ENCODE data around the gene EEFSEC. TPM values are rescaled to one million over a fixed set of nuclear protein-coding genes. Genes with fewer than 3 reads are reported as not detected.

The EEFSEC gene
- polyA plus RNA-seq, 1 experiment: 16.3 TPM

DNA sequence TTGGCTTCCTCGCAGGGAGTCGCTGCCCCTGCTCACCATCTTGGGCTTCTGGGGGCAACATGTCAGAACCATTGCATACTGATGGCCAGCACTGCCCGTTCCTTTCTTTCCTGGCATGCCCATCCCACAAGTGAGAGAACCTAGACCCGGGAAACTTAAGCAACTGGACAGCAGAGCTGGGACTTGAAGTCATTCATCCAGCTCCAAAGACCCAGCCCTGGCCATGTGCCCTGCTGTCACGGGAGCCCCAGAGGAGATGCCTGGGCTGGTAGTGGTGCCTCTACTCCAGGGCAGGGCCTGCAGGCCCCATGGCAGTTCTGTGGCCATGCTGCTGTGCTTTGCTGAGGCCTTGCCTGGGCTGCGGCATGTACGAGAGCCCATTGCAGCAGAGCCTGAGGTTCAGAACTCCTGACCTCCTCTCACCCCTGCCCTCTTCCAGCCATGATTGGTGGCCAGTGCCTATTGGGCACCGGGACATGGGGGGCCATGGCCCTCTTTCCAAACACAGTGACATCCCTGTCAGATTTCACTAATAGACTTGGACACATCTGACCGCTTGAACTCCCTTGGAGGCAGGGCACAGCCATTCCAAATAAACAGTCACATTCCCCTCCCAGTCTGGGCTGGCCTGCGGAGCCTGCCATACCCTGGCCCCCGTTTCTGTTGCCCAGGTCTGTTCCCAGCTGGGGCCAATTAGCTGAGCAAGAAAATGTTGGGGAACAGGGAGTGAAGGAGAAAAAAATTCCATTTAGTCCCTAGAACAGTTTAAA lies 115.9 kb downstream of the EEFSEC start:
- H3K4me3 ChIP-seq (ENCODE audit: low read depth, low read length): no peak overlapping the region
- no peaks in the 10 kb centered on the region for H3K27me3 ChIP-seq (ENCODE audit: control insufficient read depth, insufficient read depth, low read length)
- H3K36me3 ChIP-seq (ENCODE audit: control insufficient read depth, insufficient read depth, low read length): no peaks in the 10 kb centered on the region; the same call in none of the 2 replicates
- POLR2A ChIA-PET: no interaction called here
- DNase-seq (ENCODE audit: low read depth): no peak
- CTCF ChIA-PET: interaction anchor here (1.4 to 1.6 kb wide), 2 partner anchors 10 to 43 kb away, joined by 4 to 6 read pairs; no protein-coding TSS in a partner anchor
- TF ChIP-seq, protein P1, sequence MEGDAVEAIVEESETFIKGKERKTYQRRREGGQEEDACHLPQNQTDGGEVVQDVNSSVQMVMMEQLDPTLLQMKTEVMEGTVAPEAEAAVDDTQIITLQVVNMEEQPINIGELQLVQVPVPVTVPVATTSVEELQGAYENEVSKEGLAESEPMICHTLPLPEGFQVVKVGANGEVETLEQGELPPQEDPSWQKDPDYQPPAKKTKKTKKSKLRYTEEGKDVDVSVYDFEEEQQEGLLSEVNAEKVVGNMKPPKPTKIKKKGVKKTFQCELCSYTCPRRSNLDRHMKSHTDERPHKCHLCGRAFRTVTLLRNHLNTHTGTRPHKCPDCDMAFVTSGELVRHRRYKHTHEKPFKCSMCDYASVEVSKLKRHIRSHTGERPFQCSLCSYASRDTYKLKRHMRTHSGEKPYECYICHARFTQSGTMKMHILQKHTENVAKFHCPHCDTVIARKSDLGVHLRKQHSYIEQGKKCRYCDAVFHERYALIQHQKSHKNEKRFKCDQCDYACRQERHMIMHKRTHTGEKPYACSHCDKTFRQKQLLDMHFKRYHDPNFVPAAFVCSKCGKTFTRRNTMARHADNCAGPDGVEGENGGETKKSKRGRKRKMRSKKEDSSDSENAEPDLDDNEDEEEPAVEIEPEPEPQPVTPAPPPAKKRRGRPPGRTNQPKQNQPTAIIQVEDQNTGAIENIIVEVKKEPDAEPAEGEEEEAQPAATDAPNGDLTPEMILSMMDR (IDR thresholded peaks at IDR 0.05; ENCODE audit: insufficient read depth, low read depth, low read length): no peak

DNA sequence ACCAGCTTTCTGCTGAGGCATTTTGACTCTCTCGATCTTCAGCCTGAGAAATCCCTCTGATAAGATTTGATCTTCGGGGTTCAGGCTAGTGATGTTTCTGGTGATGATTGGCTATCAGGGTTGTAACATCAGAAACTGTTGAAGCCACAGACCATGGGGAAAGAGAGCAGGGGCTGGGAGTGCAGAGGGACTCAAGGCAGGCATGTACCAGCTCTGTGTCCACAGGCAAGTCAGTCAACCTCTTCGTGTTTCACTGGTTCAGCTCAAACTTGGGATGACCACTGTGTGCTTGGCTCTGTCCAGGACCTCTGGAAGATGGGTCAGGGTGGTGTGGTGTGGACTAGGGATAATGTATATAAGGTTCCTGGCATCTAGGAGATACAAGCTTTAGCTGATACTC lies 116.5 kb downstream of the EEFSEC start:
- ChIA-PET POLR2A (no interaction called here), CTCF (interaction anchor here (1.4 to 1.8 kb wide), 3 partner anchors 9 to 43 kb away, joined by 4 to 6 read pairs (median 4); no protein-coding TSS in a partner anchor)
- no peaks in the 10 kb centered on the region; the same call in none of the 2 replicates for H3K36me3 ChIP-seq (ENCODE audit: control insufficient read depth, insufficient read depth, low read length)
- DNase-seq (ENCODE audit: low read depth): no peak
- H3K27me3 ChIP-seq (ENCODE audit: control insufficient read depth, insufficient read depth, low read length): no peaks in the 10 kb centered on the region
- H3K4me3 ChIP-seq (ENCODE audit: low read depth, low read length): no peak overlapping the region
- TF ChIP-seq, protein P1 (IDR thresholded peaks at IDR 0.05; ENCODE audit: insufficient read depth, low read depth, low read length): no peak

DNA sequence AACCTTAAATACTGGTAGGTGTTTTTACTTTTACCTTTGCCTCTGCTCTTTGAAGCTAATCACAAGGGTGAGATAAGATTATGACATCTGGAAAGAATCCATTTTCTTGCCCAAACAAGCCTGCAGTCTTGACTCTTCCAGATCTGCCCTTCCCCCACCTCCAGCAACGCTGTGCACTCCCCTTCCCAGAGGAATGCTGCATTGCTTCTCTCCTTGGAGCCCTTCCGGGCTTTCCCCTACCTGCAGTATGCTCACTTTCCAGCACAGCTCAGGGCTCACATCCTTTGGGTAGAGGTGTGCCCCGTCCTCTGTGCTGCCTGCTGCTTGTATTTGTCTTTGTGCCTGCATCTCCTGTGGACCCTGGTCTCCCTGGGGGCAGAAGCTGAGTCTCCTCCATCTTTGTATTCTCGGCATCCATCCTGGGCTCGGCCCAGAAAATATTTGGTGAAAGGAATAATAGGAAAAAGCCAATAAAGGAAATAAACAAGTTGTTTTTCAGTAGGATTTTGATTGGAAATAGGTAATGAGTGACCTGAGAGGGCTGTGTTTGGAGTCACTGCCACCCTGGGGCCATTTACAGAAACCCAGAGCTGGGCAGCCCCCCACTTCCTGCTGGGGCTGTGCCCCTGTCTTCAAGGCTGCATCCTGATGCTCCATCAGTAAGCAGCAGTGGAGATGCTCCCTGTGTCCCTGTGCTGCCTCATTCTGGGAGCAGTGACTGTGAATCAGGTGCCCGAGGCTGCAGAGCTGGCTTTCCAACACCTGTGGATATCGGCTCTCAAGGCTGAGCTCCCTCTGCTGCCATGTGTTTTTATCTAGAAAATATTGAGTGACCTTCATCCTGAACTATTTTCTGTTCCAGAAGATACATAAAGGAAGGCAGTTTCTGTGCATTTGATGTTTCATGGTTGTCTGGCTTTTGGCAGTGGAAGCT lies 117.5 kb downstream of the EEFSEC start:
- Histone ChIP-seq H3K4me3 (ENCODE audit: low read depth, low read length) (no peak overlapping the region), H3K36me3 (ENCODE audit: control insufficient read depth, insufficient read depth, low read length) (no peaks in the 10 kb centered on the region; the same call in none of the 2 replicates), H3K27me3 (ENCODE audit: control insufficient read depth, insufficient read depth, low read length) (no peaks in the 10 kb centered on the region)
- POLR2A ChIA-PET: no interaction called here
- no peak for DNase-seq (ENCODE audit: low read depth)
- CTCF ChIA-PET: interaction anchor here (1.4 to 1.8 kb wide), 3 partner anchors 8 to 44 kb away, joined by 4 to 6 read pairs (median 4); no protein-coding TSS in a partner anchor
- TF ChIP-seq, protein P1 (IDR thresholded peaks at IDR 0.05; ENCODE audit: insufficient read depth, low read depth, low read length): no peak

DNA sequence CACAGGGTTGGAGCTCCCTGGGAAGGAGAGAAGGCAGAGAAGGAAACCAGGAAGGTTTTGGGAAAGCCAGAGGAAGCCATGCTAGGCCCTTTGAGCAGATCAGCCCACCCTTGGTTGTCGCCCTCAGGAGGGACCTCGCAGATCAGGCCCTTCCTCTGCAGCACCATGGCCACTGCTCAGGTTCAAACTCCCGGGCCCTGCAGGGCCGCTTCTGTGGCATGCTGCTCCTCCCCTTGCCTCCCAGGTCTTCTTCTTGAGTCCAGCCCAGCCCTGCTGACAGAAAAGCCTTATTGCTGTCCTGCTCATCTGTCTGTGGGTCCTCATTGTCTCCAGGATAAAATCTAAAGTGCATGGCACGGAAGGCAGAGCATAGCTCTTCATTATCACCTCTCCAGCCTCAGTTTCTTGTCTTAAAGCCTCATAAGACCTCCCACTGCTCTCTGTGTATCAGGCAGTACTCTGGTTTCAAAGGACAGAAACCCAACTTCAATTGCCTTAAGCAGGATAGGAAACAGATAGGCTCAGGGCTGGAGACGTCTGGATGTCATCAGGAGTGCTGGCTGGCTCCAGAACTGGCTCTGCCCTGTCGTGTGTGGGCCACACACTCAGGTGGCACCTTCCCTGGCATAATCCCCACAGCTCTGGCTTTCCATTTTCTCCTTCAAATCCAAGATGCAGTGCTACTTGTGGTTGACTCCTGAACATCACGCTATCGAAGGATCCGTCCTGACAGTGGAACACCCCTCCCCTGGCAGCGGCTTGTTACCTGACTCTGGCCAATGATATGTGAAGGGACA lies 118.5 kb downstream of the EEFSEC start:
- ChIA-PET CTCF (interaction anchor here (1.5 to 2.2 kb wide), 4 partner anchors 14 to 177 kb away, joined by 3 to 9 read pairs (median 6); no protein-coding TSS in a partner anchor), POLR2A (interaction anchor here (0.6 kb wide), 1 partner anchor 198 kb away, joined by 4 read pairs; no protein-coding TSS in a partner anchor)
- DNase-seq (ENCODE audit: low read depth): no peak
- H3K4me3 ChIP-seq (ENCODE audit: low read depth, low read length): no peak overlapping the region
- H3K36me3 ChIP-seq (ENCODE audit: control insufficient read depth, insufficient read depth, low read length): no peaks in the 10 kb centered on the region; the same call in none of the 2 replicates
- no peaks in the 10 kb centered on the region for H3K27me3 ChIP-seq (ENCODE audit: control insufficient read depth, insufficient read depth, low read length)
- TF ChIP-seq, protein P1 (IDR thresholded peaks at IDR 0.05; ENCODE audit: insufficient read depth, low read depth, low read length): no peak

All from BJ (cell line).